T-helper 2 cell (primary cell): ENCODE data around the gene PRR23A.

Experiments
- DNase-seq, 5 experiments: peaks; one replicate each; pipeline versions ENCODE4 v3.0.0 to v3.0.0-alpha.2; 2012 to 2022

The PRR23A gene

DNA sequence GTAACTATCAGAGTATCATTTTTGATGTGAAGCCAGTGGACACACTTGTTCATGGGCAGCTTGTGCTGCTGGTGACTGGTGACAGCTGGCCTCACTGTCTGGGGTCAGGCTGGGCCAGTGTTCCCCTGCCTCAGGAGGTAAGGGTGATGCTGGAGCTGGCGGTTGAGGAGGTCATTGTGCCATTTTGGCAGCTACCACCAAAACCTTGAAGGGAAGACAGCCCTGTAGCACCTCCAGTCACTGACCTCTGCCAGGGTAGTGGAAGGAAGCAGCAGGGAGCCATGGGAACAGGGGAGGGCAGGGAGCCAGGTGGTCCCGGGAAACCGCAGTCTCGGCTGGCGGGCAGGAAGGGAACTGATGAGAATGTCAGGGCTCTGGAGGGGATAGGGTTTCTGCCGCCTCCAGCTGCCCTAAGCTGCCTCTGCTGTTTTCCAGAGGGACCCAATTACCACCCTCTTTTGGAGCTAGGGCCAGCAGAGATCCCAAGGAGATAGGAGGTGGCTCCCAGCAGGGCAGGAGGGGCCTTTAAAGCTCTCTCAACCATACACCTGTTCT, 34.2 kb downstream of the PRR23A start:
- no peak for DNase-seq

DNA sequence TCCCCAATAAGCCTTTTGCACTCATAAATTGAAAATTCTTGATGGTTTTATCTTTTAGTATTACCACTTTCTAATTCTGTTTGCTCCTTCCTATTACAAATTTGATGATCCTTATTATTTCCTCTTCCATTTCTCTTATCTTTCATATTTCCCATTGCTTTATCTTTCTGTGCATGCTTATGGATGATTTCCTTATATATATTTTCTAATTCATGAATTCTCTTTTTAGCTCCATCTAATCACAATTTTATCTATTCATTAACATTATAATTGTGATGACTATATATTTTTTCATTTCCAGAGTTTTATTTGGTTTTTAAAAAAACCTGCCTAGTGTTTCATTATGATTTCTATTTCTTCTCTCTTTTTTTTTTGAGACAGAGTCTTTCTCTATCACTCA, 41.1 kb downstream of the PRR23A start:
- DNase-seq: no peak

- no peak for DNase-seq
Observed at GRCh38 chr3:138964264-138964663, 41.8 kb downstream of the PRR23A start.

DNA sequence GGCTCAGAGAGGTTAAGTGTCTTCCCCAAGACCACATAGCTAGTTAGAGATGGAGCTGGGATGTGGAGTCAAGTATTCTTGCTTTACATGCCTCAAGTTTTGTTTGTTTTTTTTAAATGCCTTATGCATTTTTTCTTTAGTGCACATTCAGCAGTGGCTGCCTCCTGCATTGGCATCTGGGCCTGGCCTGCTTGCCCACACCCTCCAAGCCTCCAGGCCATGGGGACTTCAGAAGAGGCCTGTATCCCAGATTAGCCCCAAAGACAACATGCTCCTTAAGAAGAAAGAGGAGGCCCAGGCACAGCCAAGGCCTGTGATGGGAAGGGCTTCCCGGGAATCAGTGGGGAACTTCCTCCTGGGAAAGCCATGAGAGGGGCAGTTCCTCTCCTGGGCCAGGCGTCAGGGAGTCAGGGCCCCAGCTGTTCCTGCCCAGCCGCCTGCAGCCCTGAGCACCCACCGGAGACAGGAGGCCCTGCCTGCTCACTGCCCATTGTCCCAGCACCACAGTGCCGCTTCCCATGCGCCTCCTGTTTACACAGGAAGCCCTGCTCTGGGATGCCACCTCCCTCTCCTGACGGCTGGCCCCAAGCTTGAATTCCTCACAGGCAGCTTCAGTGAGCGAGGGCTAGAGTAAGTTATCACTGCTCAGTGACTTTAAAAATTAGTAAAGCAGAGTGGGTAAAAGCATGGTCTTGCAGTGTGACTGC, 43.1 kb downstream of the PRR23A start:
- DNase-seq: no peak

GRCh38 chr3:138960417-138960852, 45.6 kb downstream of the PRR23A start:
- no peak for DNase-seq
